B cell (primary cell): ENCODE data around the gene ELAVL3. TPM values are rescaled to one million over a fixed set of nuclear protein-coding genes. Genes with fewer than 3 reads are reported as not detected.

Source experiments
- ATAC-seq: fragments of 200-7000 bp; cut with Tn5 transposase; one replicate; pipeline ENCODE4 v1.10.0; 2021; ENCODE audit warnings: low read depth, mild to moderate bottlenecking, moderate number of reproducible peaks, moderate library complexity
- CTCF ChIA-PET: fragments of 350-600 bp; sonication (Branson Sonifier 250); formaldehyde crosslinking; loops from one replicate; lab custom pipeline; 2021; ENCODE audit warnings: antibody characterized with exemption, inconsistent platforms; lab: Charles Lee
- POLR2A ChIA-PET: fragments of 350-600 bp; sonication (Branson Sonifier 250); formaldehyde crosslinking; loops from one replicate; lab custom pipeline; 2021; ENCODE audit warnings: antibody characterized with exemption; lab: Charles Lee
- DNase-seq: peaks from one replicate; pipeline ENCODE4 v3.0.0; 2013
- H2AFZ ChIP-seq: 2 replicates; pipeline ENCODE4 v1.6.1; 2012; ENCODE audit warnings: mild to moderate bottlenecking, low read depth, low read length; ENCODE audit not compliant: insufficient read depth, poor library complexity, severe bottlenecking
- H3K27ac ChIP-seq, 2 donors: 1 replicate in 1 of 2; 2 replicates in 1 of 2; pipeline ENCODE4 v1.5.1; 2012 to 2013; ENCODE audit warnings: low read length in 2 of 2, mild to moderate bottlenecking in 2 of 2, moderate library complexity in 1 of 2
- H3K27me3 ChIP-seq, 4 experiments: fragments of 200-600 bp in 1 of 4; sonication (generic) in 1 of 4; replicated peaks in 1 of 4; 1 replicate in 2 of 4; 2 replicates in 2 of 4; pipeline versions ENCODE4 v1.6.1 to v1.7.0; 2013 to 2016; ENCODE audit warnings: low read length in 3 of 4, mild to moderate bottlenecking in 2 of 4, mixed read lengths in 1 of 4, moderate library complexity in 1 of 4; ENCODE audit not compliant: insufficient read depth in 4 of 4, control insufficient read depth in 3 of 4; ENCODE audit errors: control extremely low read depth in 1 of 4
- H3K36me3 ChIP-seq, 2 experiments: replicated peaks in 1 of 2; 1 replicate in 1 of 2; 2 replicates in 1 of 2; pipeline versions ENCODE4 v1.6.1 to v1.7.1; 2013; ENCODE audit warnings: low read length in 1 of 2; ENCODE audit not compliant: insufficient read depth in 2 of 2, control insufficient read depth in 1 of 2; ENCODE audit errors: control extremely low read depth in 1 of 2, extremely low read depth in 1 of 2
- H3K4me1 ChIP-seq, 2 donors: fragments of 200-600 bp in 1 of 2; sonication (generic) in 1 of 2; 1 replicate in 1 of 2; 2 replicates in 1 of 2; pipeline versions ENCODE4 v1.5.1 to v1.6.1; 2013 to 2017; ENCODE audit warnings: low read length in 2 of 2; ENCODE audit not compliant: control insufficient read depth in 2 of 2, insufficient read depth in 2 of 2
- H3K4me2 ChIP-seq: replicated peaks from 2 replicates; pipeline ENCODE3; 2012; ENCODE audit warnings: mild to moderate bottlenecking, low read depth, low read length; ENCODE audit not compliant: poor library complexity, severe bottlenecking
- H3K4me3 ChIP-seq, 5 experiments: fragments of 200-600 bp in 1 of 5; sonication (generic) in 1 of 5; 1 replicate in 3 of 5; 2 replicates in 2 of 5; pipeline versions ENCODE4 v1.5.1 to v1.7.0; 2011 to 2016; ENCODE audit warnings: low read length in 4 of 5, mild to moderate bottlenecking in 4 of 5, low read depth in 2 of 5, control low read depth in 1 of 5, moderate library complexity in 1 of 5; ENCODE audit not compliant: insufficient read depth in 1 of 5; ENCODE audit errors: control extremely low read depth in 1 of 5, extremely low read depth in 1 of 5
- H3K79me2 ChIP-seq: fragments of 200-600 bp; sonication (generic); one replicate; pipeline ENCODE4 v1.6.0; 2016; ENCODE audit warnings: low read length; ENCODE audit not compliant: control insufficient read depth, insufficient read depth
- H3K9ac ChIP-seq: fragments of 200-600 bp; sonication (generic); 2 replicates; pipeline ENCODE4 v1.6.1; 2017; ENCODE audit warnings: mild to moderate bottlenecking, low read length, moderate library complexity
- H3K9me3 ChIP-seq, 3 donors: one replicate each; pipeline versions ENCODE4 v1.6.1 to v1.7.1; 2013; ENCODE audit warnings: low read length in 2 of 3; ENCODE audit not compliant: control insufficient read depth in 2 of 3, insufficient read depth in 1 of 3; ENCODE audit errors: control extremely low read depth in 1 of 3
- H4K20me1 ChIP-seq: 2 replicates; pipeline ENCODE4 v1.6.0; 2012; ENCODE audit warnings: mild to moderate bottlenecking, low read length; ENCODE audit not compliant: insufficient read depth, control insufficient read depth, poor library complexity, severe bottlenecking
- H3K27ac Mint-ChIP-seq: one replicate; pipeline ENCODE4 v1.8.0; 2021; ENCODE audit warnings: mixed read lengths
- H3K27me3 Mint-ChIP-seq: one replicate; pipeline ENCODE4 v1.8.0; 2021; ENCODE audit warnings: mixed read lengths
- H3K4me1 Mint-ChIP-seq: one replicate; pipeline ENCODE4 v1.8.0; 2021; ENCODE audit warnings: mixed read lengths
- H3K4me3 Mint-ChIP-seq: one replicate; pipeline ENCODE4 v1.8.0; 2021; ENCODE audit warnings: mixed read lengths
- H3K9me3 Mint-ChIP-seq: one replicate; pipeline ENCODE4 v1.8.0; 2022; ENCODE audit warnings: mixed read lengths; ENCODE audit not compliant: insufficient read depth
- EZH2 ChIP-seq: IDR thresholded peaks from 2 replicates; pipeline ENCODE4 v1.6.1; 2012; ENCODE audit warnings: borderline replicate concordance, low read depth, mild to moderate bottlenecking, moderate library complexity, low read length; ENCODE audit not compliant: insufficient read depth, poor library complexity, severe bottlenecking
- WGBS: methylation state at CpG from one replicate; pipeline ENCODE4 v1.1.5; 2013; ENCODE audit warnings: missing lambda C conversion rate; ENCODE audit not compliant: insufficient coverage; 5-methylcytosine and 5-hydroxymethylcytosine counted together
- intact Hi-C: fragments of 100-400 bp; cut with micrococcal nuclease; formaldehyde crosslinking; loops from one replicate; pipeline ENCODE4 v1.10.0; 2022
- polyA minus RNA-seq: library from RNA; depleted of rRNA, polyadenylated mRNA; stranded (reverse); fragments of >200 nt; gene quantifications from 2 replicates; pipeline ENCODE4 v1.2.3, GENCODE V29; 2012
- polyA plus RNA-seq: library from polyadenylated mRNA; depleted of rRNA; stranded (reverse); fragments of >200 nt; gene quantifications from 2 replicates; pipeline ENCODE4 v1.2.3, GENCODE V29; 2012
- total RNA-seq, 2 donors: library from RNA; stranded (reverse); fragments of 120-200 nt in 1 of 2; gene quantifications; 1 replicate in 1 of 2; 2 replicates in 1 of 2; pipeline versions ENCODE4 v1.2.3 to v1.2.4, GENCODE V29; 2013 to 2022
- TF ChIP-seq, protein P1 (sequence below): fragments of 200-600 bp; IDR thresholded peaks from one replicate; pipeline ENCODE4 v1.8.0; 2022; ENCODE audit warnings: antibody characterized with exemption, mild to moderate bottlenecking

The ELAVL3 gene
- total RNA-seq (not detected in 2 replicates), polyA plus RNA-seq (0.01 TPM in 1 of 2 replicates, not detected in the other), polyA minus RNA-seq (not detected in 2 replicates)
- total RNA-seq (2013) = 0.16 TPM

DNA sequence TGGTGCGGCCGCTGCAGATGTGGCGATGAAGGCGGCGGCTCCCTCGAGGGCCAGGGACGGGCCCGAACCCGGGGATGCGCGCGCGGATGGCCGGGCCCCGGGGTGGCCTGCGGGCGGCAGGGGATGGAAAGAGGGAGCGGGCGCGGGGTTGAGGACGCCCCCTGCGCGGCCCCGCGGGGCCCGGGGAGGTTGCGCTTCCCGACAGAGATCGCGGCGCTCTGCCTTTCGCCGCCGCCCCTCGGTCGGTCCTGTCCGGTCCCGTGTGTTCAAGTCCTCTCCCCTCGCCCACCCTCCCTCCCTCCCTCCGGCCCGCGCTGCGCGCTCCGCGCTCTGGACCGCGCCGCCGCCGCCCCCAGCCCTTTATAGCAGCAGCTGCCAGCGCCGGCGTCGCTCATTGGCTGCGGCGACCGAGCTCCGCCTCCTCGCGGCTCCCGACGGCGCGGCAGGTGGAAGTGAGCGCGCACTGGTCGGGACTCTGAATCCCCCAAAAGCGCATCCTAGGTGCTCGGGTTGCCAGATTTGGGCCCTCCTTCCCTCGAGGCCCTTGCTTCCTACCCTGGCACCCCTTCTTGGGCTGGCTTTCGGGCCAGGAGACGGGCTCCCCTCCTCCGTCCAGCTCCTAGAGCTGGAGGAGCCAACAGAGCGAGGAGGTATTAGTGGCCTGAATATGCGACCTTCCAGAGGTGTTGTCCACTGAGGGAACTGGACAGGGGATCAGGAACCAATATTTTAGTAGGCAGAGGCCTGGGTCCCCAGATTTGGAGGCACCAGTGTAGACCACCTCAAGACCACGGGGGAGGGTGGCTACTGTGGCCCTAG is at the start of gene ELAVL3:
ELAVL3 (minus strand) TSS at position 332 of the 819 bp plus-strand sequence. CDS start 438 bp downstream, outside the sequence.
- Histone ChIP-seq H2AFZ (peak within 1 kb of the TSS; percentile 27), H3K36me3 (peaks cover 0 to 2% of the 10 kb centered on the region in 2 experiments), H4K20me1 (no peaks in the 10 kb centered on the region), H3K4me3 (peak within 1 kb of the TSS in 4 of 5 experiments; percentile 5 to 48 (median 20)), H3K27ac (no peak within 1 kb of the TSS), H3K79me2 (no peaks in the 10 kb centered on the region), H3K27me3 (peaks cover 0 to 46% (median 25%) of the 10 kb centered on the region in 4 experiments), H3K9ac (no peak within 1 kb of the TSS), H3K9me3 (peaks cover 0 to 25% (median 0%) of the 10 kb centered on the region in 3 donors), H3K4me2 (peak within 1 kb of the TSS; percentile 89), H3K4me1 (peaks cover 37 to 42% of the 10 kb centered on the region in 2 donors)
- ChIA-PET POLR2A (interaction anchor here (0.9 kb wide), 1 partner anchor 97 kb away, joined by 5 read pairs; the partner anchor contains the start of gene EPOR), CTCF (interaction anchor here (1.0 to 3.4 kb wide), 4 partner anchors 9 to 189 kb away, joined by 3 to 38 read pairs (median 16); partner anchors contain the start of gene EPOR)
- TF ChIP-seq EZH2 = peak; percentile 70
- TF ChIP-seq, protein P1, sequence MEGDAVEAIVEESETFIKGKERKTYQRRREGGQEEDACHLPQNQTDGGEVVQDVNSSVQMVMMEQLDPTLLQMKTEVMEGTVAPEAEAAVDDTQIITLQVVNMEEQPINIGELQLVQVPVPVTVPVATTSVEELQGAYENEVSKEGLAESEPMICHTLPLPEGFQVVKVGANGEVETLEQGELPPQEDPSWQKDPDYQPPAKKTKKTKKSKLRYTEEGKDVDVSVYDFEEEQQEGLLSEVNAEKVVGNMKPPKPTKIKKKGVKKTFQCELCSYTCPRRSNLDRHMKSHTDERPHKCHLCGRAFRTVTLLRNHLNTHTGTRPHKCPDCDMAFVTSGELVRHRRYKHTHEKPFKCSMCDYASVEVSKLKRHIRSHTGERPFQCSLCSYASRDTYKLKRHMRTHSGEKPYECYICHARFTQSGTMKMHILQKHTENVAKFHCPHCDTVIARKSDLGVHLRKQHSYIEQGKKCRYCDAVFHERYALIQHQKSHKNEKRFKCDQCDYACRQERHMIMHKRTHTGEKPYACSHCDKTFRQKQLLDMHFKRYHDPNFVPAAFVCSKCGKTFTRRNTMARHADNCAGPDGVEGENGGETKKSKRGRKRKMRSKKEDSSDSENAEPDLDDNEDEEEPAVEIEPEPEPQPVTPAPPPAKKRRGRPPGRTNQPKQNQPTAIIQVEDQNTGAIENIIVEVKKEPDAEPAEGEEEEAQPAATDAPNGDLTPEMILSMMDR = no peak
- intact Hi-C loops = loop anchor here (5.0 kb wide), 2 partner anchors 441 to 444 kb away; no protein-coding TSS in a partner anchor
- H3K4me1 Mint-ChIP-seq = peaks cover 27% of the 10 kb centered on the region
- ATAC-seq (no peak), DNase-seq (peak; percentile 40)
- H3K4me3 Mint-ChIP-seq = peak within 1 kb of the TSS; percentile 80
- peak within 1 kb of the TSS; percentile 65 for H3K27ac Mint-ChIP-seq
- peaks cover 39% of the 10 kb centered on the region for H3K27me3 Mint-ChIP-seq
- H3K9me3 Mint-ChIP-seq = no peaks in the 10 kb centered on the region
- WGBS = 25% methylated on average over 65 of the region's 77 CpGs

DNA sequence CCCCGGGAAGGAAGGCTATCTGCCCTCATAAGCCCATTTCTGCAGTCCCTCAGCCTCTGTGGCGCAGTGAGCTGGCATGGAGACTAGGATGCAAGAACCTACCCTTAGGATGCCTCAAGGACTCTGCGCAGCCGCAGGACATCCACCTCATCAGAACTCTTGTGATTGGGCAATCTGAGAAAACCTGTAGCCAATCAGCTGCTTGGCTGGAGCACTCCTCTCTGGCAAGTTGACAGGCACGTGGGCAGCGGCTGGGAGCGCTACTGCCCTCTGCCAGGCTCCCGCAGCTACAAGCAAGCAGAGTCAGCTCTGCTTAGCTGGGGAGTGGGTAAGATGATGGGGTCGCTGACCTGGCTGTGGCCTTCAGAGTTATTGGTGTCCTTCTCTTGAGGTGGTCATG is 49.6 kb upstream of the ELAVL3 start:
- H3K4me3 ChIP-seq = no peak overlapping the region
- intact Hi-C loops = no loop called here
- H3K27ac Mint-ChIP-seq = peak overlapping the region; percentile 41

More for the DNA sequence above, 49.6 kb upstream of the ELAVL3 start:
- ChIA-PET POLR2A (no interaction called here), CTCF (interaction anchor here (0.6 to 0.8 kb wide), 2 partner anchors 58 to 146 kb away, joined by 3 to 4 read pairs; partner anchors contain the start of gene EPOR)
- DNase-seq (peak; percentile 52), ATAC-seq (no peak)
- H3K9me3 Mint-ChIP-seq = no peaks in the 10 kb centered on the region
- peaks cover 32% of the 10 kb centered on the region for H3K79me2 ChIP-seq
- no peaks in the 10 kb centered on the region for H3K36me3 ChIP-seq
- no peaks in the 10 kb centered on the region for H3K27me3 Mint-ChIP-seq
- H2AFZ ChIP-seq = no peak overlapping the region
- no peak overlapping the region for H3K4me3 Mint-ChIP-seq
- H4K20me1 ChIP-seq = no peaks in the 10 kb centered on the region
- WGBS = 27% methylated on average over 8 of the region's 9 CpGs
- H3K9ac ChIP-seq = no peak overlapping the region
- peaks cover 15 to 32% of the 10 kb centered on the region in 2 donors for H3K4me1 ChIP-seq
- H3K27ac ChIP-seq = no peak overlapping the region
- TF ChIP-seq, protein P1 = no peak
- TF ChIP-seq EZH2 = no peak
- H3K4me1 Mint-ChIP-seq = peaks cover 26% of the 10 kb centered on the region
- H3K4me2 ChIP-seq = no peak overlapping the region
- no peaks in the 10 kb centered on the region for H3K27me3 ChIP-seq
- peaks cover 0 to 4% (median 0%) of the 10 kb centered on the region in 3 donors for H3K9me3 ChIP-seq
